ENCODE data around the gene PLAGL2.

The PLAGL2 gene

DNA sequence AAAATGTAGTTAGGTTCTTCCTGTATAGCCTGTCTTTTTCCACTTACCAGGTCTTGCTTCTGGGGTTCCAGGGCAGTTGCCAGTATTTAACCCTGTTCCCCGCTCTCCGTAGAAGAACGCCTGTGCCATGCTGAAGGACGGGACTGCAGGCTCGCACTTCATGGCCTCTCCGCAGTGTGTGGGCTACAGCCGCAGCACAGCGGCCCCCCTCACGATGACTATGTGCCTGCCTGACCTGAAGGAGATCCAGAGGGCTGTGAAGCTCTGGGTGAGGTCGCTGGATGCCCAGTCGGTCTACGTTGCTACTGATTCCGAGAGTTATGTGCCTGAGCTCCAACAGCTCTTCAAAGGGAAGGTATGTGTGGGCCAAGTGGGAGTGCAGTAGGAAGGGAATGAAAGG, 23.2 kb upstream of the PLAGL2 start:
- DNase-seq, result no peak

DNA sequence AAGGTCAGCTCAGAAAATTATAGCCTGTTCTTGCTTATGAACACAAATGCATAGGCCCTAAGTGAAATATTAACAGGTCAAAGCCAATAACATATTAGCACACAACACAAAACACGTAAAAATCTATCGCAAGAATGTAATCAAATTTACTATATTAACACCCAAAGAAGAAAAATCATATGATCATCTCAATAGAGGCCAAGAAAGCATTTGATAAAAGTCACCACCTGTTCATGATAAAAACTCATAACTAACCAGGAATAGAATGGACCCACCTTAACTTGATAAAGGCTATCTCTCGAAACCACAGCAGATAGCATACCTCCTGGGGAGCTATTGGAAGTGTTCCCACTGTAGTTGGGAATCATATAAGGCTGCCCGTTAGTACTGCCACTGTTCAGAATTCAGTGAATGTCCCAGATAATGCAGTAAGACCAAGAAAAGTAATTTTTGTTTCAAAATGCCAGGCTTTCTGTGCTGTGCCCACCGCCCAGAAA, 21.8 kb upstream of the PLAGL2 start:
- no peak for DNase-seq

DNA sequence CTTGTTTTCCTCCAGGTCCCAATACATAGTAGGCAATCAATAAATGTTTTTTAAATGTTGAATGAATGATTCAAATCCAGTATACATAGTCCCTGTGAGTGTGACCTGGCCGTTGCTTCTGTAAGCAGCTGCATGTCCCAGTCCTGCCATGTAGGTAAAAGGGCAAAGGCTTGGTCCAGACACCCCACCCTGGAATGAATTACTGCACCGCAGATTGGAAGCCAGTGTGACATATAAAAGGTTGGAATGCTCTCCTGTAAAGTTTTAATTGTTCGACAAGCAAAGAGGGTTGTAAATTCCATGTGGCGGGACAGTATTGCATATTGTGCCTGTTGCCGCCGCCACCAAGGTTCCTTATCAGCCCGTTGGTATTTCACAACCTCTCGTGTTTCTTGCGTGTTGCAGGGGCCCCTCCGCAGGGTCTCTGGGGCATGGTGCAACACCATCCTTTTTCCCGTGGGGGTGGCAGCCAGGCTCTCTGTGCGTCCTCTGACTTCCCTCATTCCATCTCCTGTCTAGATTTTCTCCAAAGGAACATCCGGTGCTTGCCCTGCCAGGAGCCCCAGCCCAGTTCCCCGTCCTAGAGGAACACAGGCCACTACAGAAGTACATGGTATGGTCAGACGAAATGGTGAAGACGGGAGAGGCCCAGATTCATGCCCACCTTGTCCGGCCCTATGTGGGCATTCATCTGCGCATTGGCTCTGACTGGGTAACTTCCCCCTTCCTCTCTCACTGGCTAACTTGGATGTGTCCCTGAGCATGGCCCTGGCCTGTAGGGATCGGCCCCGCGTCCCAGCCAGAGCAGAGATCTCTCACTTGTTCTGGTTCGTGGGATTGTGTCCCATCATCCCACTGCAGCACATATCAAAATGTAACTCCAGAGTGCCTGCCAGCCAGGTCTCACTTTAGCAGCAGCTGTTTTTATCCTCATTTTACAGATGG, 20.5 kb upstream of the PLAGL2 start:
- DNase-seq, result no peak

DNA sequence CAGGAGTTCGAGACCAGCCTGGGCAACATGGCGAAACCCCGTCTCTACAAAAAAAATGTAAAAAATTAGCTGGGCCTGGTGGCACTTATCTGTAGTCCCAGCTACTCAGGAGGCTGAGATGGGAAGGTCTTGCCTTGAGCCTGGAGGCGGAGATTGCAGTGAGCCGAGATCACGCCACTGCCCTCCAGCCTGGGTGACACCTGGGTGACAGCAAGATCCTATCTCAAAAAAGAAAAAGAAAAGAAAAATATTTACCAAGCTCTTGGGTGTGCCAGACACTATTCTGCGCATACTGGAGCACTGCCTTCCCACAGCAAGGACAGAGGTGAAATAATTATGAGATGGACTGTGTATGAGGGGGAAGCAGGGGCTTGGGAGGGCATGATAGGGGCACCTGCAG, 19.8 kb upstream of the PLAGL2 start:
- DNase-seq, result no peak

GRCh38 chr20:32226391-32226790, 18.8 kb upstream of the PLAGL2 start:
- no peak for DNase-seq

- DNase-seq, result no peak
Measured at GRCh38 chr20:32224463-32224862, 16.9 kb upstream of the PLAGL2 start.

DNA sequence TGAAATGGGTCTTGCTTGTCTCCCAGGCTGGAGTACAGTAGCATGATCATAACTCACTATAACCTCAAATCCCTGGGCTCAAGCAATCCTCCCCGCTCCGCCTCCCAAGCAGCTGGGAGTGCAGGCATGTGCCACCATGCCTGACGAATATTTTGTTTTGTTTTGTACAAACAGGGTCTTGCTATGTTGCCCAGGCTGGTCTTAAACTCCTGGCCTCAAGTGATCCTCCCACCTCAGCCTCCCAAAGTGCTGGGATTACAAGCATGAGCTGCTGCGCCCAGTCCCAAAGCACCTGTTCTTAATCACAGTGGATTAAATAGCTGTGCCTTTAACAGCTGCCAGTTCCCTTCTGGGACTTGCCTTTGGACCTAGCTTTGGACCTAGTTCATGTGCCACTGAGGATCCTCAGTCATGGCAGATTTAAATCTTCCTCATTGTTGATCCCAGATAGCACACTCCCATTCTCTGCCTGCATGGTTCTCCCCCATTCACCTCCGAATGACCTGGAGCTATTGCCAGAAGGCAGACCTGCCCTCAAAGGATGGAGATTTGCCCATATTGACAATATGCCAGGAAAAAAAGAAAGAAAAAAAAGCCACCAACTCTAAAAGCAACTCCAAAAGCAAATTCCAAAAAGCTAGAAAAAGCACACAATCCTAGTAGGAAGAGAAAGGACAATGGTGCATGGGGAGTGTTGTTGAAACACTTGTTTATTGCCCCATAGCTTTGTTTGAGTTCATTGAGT, 10.8 kb upstream of the PLAGL2 start:
- DNase-seq, result no peak

DNA sequence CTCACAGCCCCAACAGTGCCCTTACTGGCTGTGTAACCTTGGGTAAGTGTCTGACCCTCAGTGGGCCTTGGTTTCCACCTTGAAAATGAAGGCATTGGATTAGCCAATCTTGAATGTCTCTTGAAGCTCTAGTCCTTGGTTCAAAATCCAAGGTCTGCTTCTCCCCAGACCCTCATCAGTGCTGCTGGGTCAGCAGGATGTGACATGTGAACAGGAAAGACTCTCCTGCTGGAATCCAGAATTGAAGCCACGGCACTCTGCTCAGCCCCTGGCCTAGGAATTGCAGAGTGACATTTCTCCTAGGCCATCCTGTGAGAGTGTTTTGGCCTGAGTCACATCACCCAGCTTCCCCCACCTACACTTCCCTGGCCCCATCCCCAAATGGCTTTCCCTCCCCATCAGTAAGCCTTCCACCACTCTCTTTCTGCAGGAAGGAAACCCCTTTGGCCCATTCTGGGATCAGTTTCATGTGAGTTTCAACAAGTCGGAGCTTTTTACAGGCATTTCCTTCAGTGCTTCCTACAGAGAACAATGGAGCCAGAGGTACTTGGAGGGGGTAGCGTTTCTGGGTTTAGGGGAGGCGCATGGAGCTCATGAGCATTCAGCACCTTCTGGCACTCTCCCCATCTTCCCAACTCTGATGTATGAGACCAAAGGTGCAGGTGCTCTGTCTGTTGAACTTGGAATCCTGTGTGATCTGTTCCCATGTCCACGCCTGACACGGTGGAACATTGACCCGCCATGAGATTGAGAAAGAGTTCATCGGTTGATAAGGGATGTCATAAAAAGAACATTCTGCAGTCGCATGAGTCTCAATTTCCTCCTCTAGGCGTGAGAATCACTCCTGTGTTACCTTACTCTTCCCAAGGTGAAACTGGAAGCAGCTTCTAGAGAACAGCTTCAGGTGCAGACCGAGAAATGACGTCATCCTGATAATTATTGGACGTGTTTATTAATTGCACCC, 8.9 kb upstream of the PLAGL2 start:
- DNase-seq, result no peak

DNA sequence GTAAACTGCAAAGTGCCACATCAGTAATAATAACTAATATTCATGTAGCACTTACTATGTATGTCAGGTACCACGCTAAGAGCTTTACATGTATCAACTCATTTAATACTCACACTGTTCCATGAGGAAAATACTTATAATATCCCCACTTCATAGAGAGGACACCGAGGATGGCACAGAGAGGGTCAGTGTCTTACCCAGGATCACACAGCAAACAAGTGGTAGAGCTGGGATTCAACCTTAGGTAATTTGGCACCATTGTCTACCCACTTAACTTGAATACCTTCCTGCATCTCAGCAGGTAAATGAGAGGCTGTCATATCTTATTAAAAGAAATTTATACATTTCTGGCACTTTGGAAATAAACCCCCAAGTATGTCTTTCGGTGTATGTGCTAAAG, 8.2 kb upstream of the PLAGL2 start:
- DNase-seq, result no peak

DNA sequence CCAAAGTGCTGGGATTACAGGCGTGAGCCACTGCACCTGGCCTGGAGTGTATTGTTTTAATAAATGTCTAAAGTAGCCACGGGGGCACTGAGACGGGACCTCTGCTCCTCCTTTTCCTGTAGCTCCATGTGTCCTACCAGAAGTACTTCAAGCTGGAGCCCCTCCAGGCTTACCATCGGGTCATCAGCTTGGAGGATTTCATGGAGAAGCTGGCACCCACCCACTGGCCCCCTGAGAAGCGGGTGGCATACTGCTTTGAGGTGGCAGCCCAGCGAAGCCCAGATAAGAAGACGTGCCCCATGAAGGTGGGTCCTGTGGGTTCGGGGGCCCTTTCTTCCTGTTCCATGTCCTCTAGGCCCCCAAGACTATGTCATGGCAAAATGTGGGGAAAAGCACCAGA, 7.6 kb upstream of the PLAGL2 start:
- DNase-seq, result no peak

GRCh38 chr20:32213870-32214269, 6.3 kb upstream of the PLAGL2 start:
- no peak for DNase-seq

DNA sequence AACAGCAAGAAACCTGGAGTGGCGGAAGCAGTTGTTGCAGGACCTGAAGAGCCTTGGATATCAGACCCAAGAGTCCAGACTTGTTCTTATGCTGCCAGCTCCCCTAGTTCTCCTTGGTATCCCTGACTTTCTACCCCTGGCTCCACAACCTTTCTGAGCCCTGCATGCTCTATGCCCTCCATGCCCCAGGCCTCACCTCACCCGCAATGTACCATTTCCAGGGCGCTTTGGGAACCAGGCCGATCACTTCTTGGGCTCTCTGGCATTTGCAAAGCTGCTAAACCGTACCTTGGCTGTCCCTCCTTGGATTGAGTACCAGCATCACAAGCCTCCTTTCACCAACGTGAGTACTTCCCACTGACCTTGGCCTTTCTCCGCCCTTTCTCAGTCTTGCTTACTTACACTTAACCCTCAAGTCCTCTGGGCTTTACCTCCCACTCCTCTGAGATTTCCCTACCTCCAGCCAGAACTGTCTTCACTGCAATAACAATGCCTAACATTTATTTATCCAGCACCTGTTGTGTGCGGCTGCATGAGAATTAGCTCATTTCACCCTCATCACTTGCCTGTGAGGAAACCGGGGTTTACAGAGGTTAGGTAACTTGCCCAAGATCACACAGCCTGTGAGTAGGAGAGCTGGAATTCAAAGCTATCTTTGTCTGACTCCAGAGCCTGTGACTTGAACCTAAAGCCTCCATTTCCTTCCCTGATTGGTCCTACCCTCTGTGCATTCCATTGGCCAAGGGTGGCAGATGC, 2.5 kb upstream of the PLAGL2 start:
- no peak for DNase-seq

- DNase-seq, result no peak
Measured at GRCh38 chr20:32208499-32209154, 1.1 kb upstream of the PLAGL2 start.

DNA sequence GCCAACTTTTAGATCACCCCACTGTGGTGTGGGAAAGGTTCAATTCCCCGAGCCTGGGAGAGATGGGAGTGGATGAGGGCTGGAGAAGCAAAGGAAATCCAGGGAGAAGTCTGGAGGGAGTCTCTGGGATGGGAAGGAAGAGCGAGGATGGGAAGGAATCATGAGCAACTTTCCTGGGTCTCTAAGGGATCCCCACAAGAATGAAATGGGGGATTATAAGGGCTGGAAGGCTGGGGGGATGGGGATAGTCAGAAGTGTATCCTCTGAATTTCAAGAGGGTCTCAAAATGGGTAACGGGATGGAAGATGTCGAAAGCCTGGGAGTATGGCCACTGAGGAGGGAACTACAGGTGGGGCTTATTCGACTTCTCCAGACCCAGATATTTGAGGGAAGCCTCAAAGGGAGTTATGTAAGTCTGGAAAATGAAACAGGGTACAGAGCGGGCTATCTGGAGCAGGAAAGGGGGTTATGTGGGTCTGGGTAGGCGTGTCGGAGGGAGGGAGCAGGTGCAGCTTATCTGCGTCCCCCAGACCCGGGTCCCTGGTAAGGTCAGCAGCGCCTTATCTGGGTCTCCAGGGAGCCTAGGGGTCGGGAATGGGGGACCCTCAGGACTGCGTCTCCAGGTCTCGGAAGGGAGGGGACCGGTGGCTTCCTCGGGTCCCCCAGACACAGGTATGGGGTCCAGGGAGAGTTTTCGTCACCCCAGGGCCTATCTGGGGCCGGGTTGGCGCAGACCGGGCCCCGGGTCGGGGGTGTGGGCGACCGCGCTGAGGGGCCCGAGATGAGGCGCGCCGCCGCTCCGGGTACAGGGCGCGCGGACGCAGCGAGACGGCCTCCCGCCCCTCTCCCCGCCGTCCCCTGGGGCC, 550 bp downstream of the PLAGL2 start:
- DNase-seq, result no peak

GRCh38 chr20:32205843-32206759, 1.4 kb downstream of the PLAGL2 start:
- DNase-seq, result no peak

- no peak for DNase-seq
Measured at GRCh38 chr20:32205110-32205842, 2.3 kb downstream of the PLAGL2 start.

GRCh38 chr20:32204205-32205109, 3.1 kb downstream of the PLAGL2 start:
- DNase-seq, result no peak
